ENCODE results near the gene MYBPC3. TPM values are rescaled to one million over a fixed set of nuclear protein-coding genes. Genes with fewer than 3 reads are reported as not detected.

The MYBPC3 gene
- total RNA-seq, 1 experiment from 2014 or later, result 0.07 TPM

DNA sequence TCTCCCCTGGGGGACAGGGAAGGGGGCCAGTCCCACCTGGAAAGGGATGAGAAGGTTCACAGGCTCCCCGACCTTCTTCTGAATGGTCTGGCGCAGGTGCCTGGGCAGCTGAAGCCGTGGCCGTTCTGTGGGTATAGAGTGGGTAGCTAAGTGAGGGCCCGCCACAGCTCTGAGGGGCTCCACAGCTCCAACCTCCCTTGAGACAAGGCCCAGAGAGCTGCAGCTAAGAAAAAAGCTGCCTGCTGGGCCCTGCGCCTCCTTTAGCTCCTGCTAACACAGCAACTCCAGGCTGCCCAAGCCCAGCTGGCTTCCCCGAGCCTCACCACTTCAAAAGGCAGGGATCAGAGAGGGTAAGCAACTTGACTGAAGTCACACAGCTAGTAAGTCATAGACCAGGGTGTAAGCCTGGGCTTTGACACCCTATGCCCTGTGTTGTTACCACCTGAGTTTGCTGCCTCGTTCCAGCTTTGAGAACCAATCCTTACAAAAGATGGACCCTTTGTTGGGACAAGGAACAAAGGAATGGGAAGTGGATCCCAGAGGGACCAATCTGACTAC is 18.5 kb downstream of the MYBPC3 start:
- DNase-seq (ENCODE audit: low spot score) (no peak), ATAC-seq (no peak)
- CTCF ChIA-PET, result interaction anchor here (1.8 kb wide), 1 partner anchor 21 kb away, joined by 15 read pairs; no protein-coding TSS in a partner anchor
- TF ChIP-seq IRF2 (CRISPR knock-in tag; IDR thresholded peaks at IDR 0.05; ENCODE audit: borderline replicate concordance, low read depth) (no peak), EMX1 (CRISPR knock-in tag; IDR thresholded peaks at IDR 0.05) (no peak), ESRRA (CRISPR knock-in tag; IDR thresholded peaks at IDR 0.05; ENCODE audit: borderline replicate concordance) (no peak), NFATC4 (CRISPR knock-in tag; IDR thresholded peaks at IDR 0.05) (no peak), NR3C1 (CRISPR knock-in tag; conservative IDR thresholded peaks at IDR 0.05; ENCODE audit: low read depth) (no peak)
- TF ChIP-seq, protein P1, sequence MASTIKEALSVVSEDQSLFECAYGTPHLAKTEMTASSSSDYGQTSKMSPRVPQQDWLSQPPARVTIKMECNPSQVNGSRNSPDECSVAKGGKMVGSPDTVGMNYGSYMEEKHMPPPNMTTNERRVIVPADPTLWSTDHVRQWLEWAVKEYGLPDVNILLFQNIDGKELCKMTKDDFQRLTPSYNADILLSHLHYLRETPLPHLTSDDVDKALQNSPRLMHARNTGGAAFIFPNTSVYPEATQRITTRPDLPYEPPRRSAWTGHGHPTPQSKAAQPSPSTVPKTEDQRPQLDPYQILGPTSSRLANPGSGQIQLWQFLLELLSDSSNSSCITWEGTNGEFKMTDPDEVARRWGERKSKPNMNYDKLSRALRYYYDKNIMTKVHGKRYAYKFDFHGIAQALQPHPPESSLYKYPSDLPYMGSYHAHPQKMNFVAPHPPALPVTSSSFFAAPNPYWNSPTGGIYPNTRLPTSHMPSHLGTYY (CRISPR knock-in tag; IDR thresholded peaks at IDR 0.05), result no peak
- TF ChIP-seq, protein P2, sequence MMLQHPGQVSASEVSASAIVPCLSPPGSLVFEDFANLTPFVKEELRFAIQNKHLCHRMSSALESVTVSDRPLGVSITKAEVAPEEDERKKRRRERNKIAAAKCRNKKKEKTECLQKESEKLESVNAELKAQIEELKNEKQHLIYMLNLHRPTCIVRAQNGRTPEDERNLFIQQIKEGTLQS (CRISPR knock-in tag; conservative IDR thresholded peaks at IDR 0.05), result no peak
- POLR2A ChIA-PET, result no interaction called here
- H3K36me3 Mint-ChIP-seq, result 0 out of 2 replicates have a peak, but pooled peaks cover under 1% of the 10 kb centered on the region
- no peak overlapping the region for H3K4me3 Mint-ChIP-seq
- no peaks in the 10 kb centered on the region for H3K9me3 Mint-ChIP-seq
- no peak overlapping the region for H3K27ac Mint-ChIP-seq
- no peaks in the 10 kb centered on the region for H3K27me3 Mint-ChIP-seq (ENCODE audit: low read depth)
- H3K4me1 Mint-ChIP-seq, result no peaks in the 10 kb centered on the region

DNA sequence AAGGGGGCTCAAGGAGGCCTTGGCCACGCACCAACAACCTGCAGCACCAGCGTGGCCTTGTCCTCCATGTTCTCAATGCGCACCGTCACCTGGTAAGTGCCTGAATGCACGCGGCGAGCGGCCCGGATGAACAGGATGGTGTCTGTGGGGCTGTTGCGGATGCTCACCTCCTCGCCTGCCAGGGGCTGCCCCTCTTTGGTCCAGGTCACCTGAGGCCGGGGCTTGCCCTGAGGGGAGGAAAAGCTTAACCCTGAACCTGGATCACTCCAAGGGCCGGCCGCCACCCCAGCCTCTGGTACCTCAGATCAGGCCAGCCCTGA is 19.0 kb downstream of the MYBPC3 start:
- H3K9me3 Mint-ChIP-seq, result no peaks in the 10 kb centered on the region
- POLR2A ChIA-PET, result no interaction called here
- H3K27ac Mint-ChIP-seq, result no peak overlapping the region
- H3K36me3 Mint-ChIP-seq, result peaks cover 6% of the 10 kb centered on the region; the same call in 1 of the 2 replicates
- ATAC-seq (no peak), DNase-seq (ENCODE audit: low spot score) (no peak)
- CTCF ChIA-PET, result interaction anchor here (1.8 kb wide), 1 partner anchor 22 kb away, joined by 15 read pairs; no protein-coding TSS in a partner anchor
- no peaks in the 10 kb centered on the region for H3K27me3 Mint-ChIP-seq (ENCODE audit: low read depth)
- H3K4me3 Mint-ChIP-seq, result no peak overlapping the region
- TF ChIP-seq SOX15 (CRISPR knock-in tag; IDR thresholded peaks at IDR 0.05) (no peak), SMAD4 (CRISPR knock-in tag; IDR thresholded peaks at IDR 0.05) (no peak), ATF6 (CRISPR knock-in tag; IDR thresholded peaks at IDR 0.05) (no peak), NFE2L1 (CRISPR knock-in tag; IDR thresholded peaks at IDR 0.05) (no peak), KAT7 (CRISPR knock-in tag; IDR thresholded peaks at IDR 0.05; ENCODE audit: borderline replicate concordance) (no peak), GTF2I (CRISPR knock-in tag; conservative IDR thresholded peaks at IDR 0.05) (no peak), ZBTB43 (CRISPR knock-in tag; IDR thresholded peaks at IDR 0.05) (no peak), MAX (CRISPR knock-in tag; IDR thresholded peaks at IDR 0.05) (no peak), FOXP1 (CRISPR knock-in tag; IDR thresholded peaks at IDR 0.05; ENCODE audit: borderline replicate concordance) (no peak)
- TF ChIP-seq, protein P1 (CRISPR knock-in tag; IDR thresholded peaks at IDR 0.05), result no peak
- TF ChIP-seq, protein P3, sequence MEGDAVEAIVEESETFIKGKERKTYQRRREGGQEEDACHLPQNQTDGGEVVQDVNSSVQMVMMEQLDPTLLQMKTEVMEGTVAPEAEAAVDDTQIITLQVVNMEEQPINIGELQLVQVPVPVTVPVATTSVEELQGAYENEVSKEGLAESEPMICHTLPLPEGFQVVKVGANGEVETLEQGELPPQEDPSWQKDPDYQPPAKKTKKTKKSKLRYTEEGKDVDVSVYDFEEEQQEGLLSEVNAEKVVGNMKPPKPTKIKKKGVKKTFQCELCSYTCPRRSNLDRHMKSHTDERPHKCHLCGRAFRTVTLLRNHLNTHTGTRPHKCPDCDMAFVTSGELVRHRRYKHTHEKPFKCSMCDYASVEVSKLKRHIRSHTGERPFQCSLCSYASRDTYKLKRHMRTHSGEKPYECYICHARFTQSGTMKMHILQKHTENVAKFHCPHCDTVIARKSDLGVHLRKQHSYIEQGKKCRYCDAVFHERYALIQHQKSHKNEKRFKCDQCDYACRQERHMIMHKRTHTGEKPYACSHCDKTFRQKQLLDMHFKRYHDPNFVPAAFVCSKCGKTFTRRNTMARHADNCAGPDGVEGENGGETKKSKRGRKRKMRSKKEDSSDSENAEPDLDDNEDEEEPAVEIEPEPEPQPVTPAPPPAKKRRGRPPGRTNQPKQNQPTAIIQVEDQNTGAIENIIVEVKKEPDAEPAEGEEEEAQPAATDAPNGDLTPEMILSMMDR (IDR thresholded peaks at IDR 0.05), result no peak
- H3K4me1 Mint-ChIP-seq, result no peaks in the 10 kb centered on the region

Measured in WTC11 (cell line).